Vagina (tissue), 2 donors: ENCODE measurements around the gene RACGAP1. TPM values are rescaled to one million over a fixed set of nuclear protein-coding genes. Genes with fewer than 3 reads are reported as not detected.
"Not testable (repeated sequence)": the region's sequence is repeated elsewhere in the genome, so short reads cannot be mapped to it uniquely, and the experiment has no call there.

ENCODE experiments used
- DNase-seq, 2 donors: peaks; one replicate each; pipeline ENCODE4 v3.0.0-alpha.2; 2017; ENCODE audit errors: extremely low spot score in 2 of 2
- H3K27ac ChIP-seq: fragments of 200-600 bp; sonication (generic); one replicate; pipeline ENCODE4 v1.5.1; 2019
- H3K27me3 ChIP-seq: fragments of 200-600 bp; sonication (generic); one replicate; pipeline ENCODE4 v1.5.1; 2019
- H3K36me3 ChIP-seq, 2 donors: fragments of 200-600 bp; sonication (generic); one replicate each; pipeline ENCODE4 v1.5.1; 2017 to 2019
- H3K4me1 ChIP-seq: fragments of 200-600 bp; sonication (generic); one replicate; pipeline ENCODE4 v1.5.1; 2019
- H3K4me3 ChIP-seq, 2 donors: fragments of 200-600 bp; sonication (generic); 1 replicate in 1 of 2; 2 replicates in 1 of 2; pipeline ENCODE4 v1.5.1; 2016 to 2019
- H3K9me3 ChIP-seq: fragments of 200-600 bp; sonication (generic); one replicate; pipeline ENCODE4 v1.5.1; 2019
- CTCF ChIP-seq, 3 experiments: fragments of 450-650 bp in 2 of 3; fragments of 200-600 bp in 1 of 3; sonication (generic) in 1 of 3; IDR thresholded peaks; one replicate each; pipeline ENCODE4 v1.5.1; 2017 to 2019; ENCODE audit warnings: antibody characterized with exemption in 3 of 3, mild to moderate bottlenecking in 2 of 3, moderate library complexity in 2 of 3
- POLR2A ChIP-seq, 2 donors: fragments of 450-650 bp; IDR thresholded peaks; one replicate each; pipeline ENCODE4 v1.6.1; 2017; ENCODE audit warnings: antibody characterized with exemption in 2 of 2, mild to moderate bottlenecking in 2 of 2, moderate library complexity in 2 of 2
- POLR2AphosphoS5 ChIP-seq, 2 donors: sonication (generic); formaldehyde crosslinking; IDR thresholded peaks; one replicate each; pipeline ENCODE4 v1.9.0; 2017; ENCODE audit warnings: antibody characterized with exemption in 2 of 2, mild to moderate bottlenecking in 2 of 2, low read depth in 1 of 2; ENCODE audit not compliant: insufficient read depth in 1 of 2
- intact Hi-C: fragments of 100-400 bp; cut with DNase I; formaldehyde crosslinking; loops from one replicate; pipeline ENCODE4 v1.15.1; 2023
- total RNA-seq: library from RNA; depleted of rRNA; stranded (reverse); fragments of >200 nt; gene quantifications from one replicate; pipeline ENCODE4 v1.2.3, GENCODE V29; 2016

Gene RACGAP1
- total RNA-seq, 1 donor from 2014 or later, result 19.2 TPM

- DNase-seq, result no peak
- H3K27ac ChIP-seq, result peak overlapping the region; percentile 51
- intact Hi-C loops, result no loop called here
- no peak overlapping the region for H3K4me3 ChIP-seq
- H3K4me1 ChIP-seq, result no peaks in the 10 kb centered on the region
- H3K36me3 ChIP-seq, result peaks cover 0 to 8% of the 10 kb centered on the region in 2 donors
- H3K9me3 ChIP-seq, result no peaks in the 10 kb centered on the region
- TF ChIP-seq POLR2A (IDR thresholded peaks at IDR 0.05) (no peak), POLR2AphosphoS5 (IDR thresholded peaks at IDR 0.05; ENCODE audit: insufficient read depth in 1 of 2, low read depth in 1 of 2) (no peak), CTCF (IDR thresholded peaks at IDR 0.05) (no peak)
- H3K27me3 ChIP-seq, result no peaks in the 10 kb centered on the region
Observed at GRCh38 chr12:49990273-49990672, 35.0 kb downstream of the RACGAP1 start.

GRCh38 chr12:49989400-49989799, 35.9 kb downstream of the RACGAP1 start:
- intact Hi-C loops, result not testable (repeated sequence)

GRCh38 chr12:49987625-49988303, 37.5 kb downstream of the RACGAP1 start:
- no peak for DNase-seq
- H3K4me1 ChIP-seq, result peaks cover 11% of the 10 kb centered on the region
- TF ChIP-seq POLR2A (IDR thresholded peaks at IDR 0.05) (no peak), CTCF (IDR thresholded peaks at IDR 0.05) (no peak), POLR2AphosphoS5 (IDR thresholded peaks at IDR 0.05; ENCODE audit: insufficient read depth in 1 of 2, low read depth in 1 of 2) (no peak)

More at GRCh38 chr12:49989400-49989799, 35.9 kb downstream of the RACGAP1 start:
- not testable (repeated sequence) for H3K4me1 ChIP-seq, H3K36me3 ChIP-seq, H3K4me3 ChIP-seq, DNase-seq, H3K9me3 ChIP-seq, H3K27me3 ChIP-seq
- H3K27ac ChIP-seq, result peak overlapping the region; percentile 51

GRCh38 chr12:49986476-49986875, 38.8 kb downstream of the RACGAP1 start:
- H3K4me1 ChIP-seq, result peaks cover 11% of the 10 kb centered on the region
- H3K9me3 ChIP-seq, H3K4me3 ChIP-seq, intact Hi-C loops, H3K36me3 ChIP-seq, H3K27me3 ChIP-seq, DNase-seq, H3K27ac ChIP-seq: not testable (repeated sequence)

More at GRCh38 chr12:49987625-49988303, 37.5 kb downstream of the RACGAP1 start:
- Histone ChIP-seq H3K27ac (no peak overlapping the region), H3K9me3 (no peaks in the 10 kb centered on the region), H3K36me3 (peaks cover 0 to 1% of the 10 kb centered on the region in 2 donors), H3K27me3 (no peaks in the 10 kb centered on the region), H3K4me3 (no peak overlapping the region)
- intact Hi-C loops, result no loop called here

- H3K36me3 ChIP-seq, result no peaks in the 10 kb centered on the region
- TF ChIP-seq CTCF (IDR thresholded peaks at IDR 0.05) (no peak), POLR2A (IDR thresholded peaks at IDR 0.05) (no peak), POLR2AphosphoS5 (IDR thresholded peaks at IDR 0.05; ENCODE audit: insufficient read depth in 1 of 2, low read depth in 1 of 2) (no peak)
- intact Hi-C loops, result no loop called here
- H3K27ac ChIP-seq, result no peak overlapping the region
- DNase-seq, result no peak
- no peaks in the 10 kb centered on the region for H3K9me3 ChIP-seq
- no peaks in the 10 kb centered on the region for H3K27me3 ChIP-seq
- H3K4me1 ChIP-seq, result peaks cover 11% of the 10 kb centered on the region
- no peak overlapping the region for H3K4me3 ChIP-seq
Observed at GRCh38 chr12:49985981-49986380, 39.3 kb downstream of the RACGAP1 start.

GRCh38 chr12:49984476-49985359, 40.6 kb downstream of the RACGAP1 start:
- Histone ChIP-seq H3K27ac (no peak overlapping the region), H3K4me3 (no peak overlapping the region), H3K27me3 (no peaks in the 10 kb centered on the region), H3K36me3 (no peaks in the 10 kb centered on the region), H3K9me3 (no peaks in the 10 kb centered on the region), H3K4me1 (peaks cover 11% of the 10 kb centered on the region)
- intact Hi-C loops, result no loop called here
- no peak for TF ChIP-seq POLR2A (IDR thresholded peaks at IDR 0.05)
- TF ChIP-seq POLR2AphosphoS5 (IDR thresholded peaks at IDR 0.05; ENCODE audit: insufficient read depth in 1 of 2, low read depth in 1 of 2), result no peak
- no peak for TF ChIP-seq CTCF (IDR thresholded peaks at IDR 0.05)
- no peak for DNase-seq
